A673 (cell line): ENCODE data around the gene ADPRM. TPM values are rescaled to one million over a fixed set of nuclear protein-coding genes. Genes with fewer than 3 reads are reported as not detected.

Experiments
- BruUV-seq: library from RNA; stranded (reverse); fragments of 400-500 nt; replicated peaks from 2 replicates; lab custom pipeline; 2021; lab: Mats Ljungman, UMichigan
- CTCF ChIA-PET: fragments of 300-600 bp; sonication (Branson Sonifier 250); formaldehyde crosslinking; loops from one replicate; lab custom pipeline; 2022; ENCODE audit warnings: antibody characterized with exemption; lab: Charles Lee
- POLR2A ChIA-PET: fragments of 300-600 bp; sonication (Branson Sonifier 250); formaldehyde crosslinking; loops from one replicate; lab custom pipeline; 2022; ENCODE audit warnings: antibody characterized with exemption; ENCODE audit not compliant: low non-redundant PET; lab: Charles Lee
- DNase-seq: peaks from one replicate; pipeline ENCODE4 v3.0.0-alpha.2; 2015; ENCODE audit warnings: low spot score
- H3K27ac ChIP-seq: fragments of 200-600 bp; sonication (generic); 2 replicates; pipeline ENCODE4 v1.5.1; 2016; ENCODE audit warnings: mixed run types, low read depth, mild to moderate bottlenecking, mixed read lengths, antibody characterized with exemption, low read length; ENCODE audit not compliant: poor library complexity, severe bottlenecking
- H3K27me3 ChIP-seq: fragments of 200-600 bp; sonication (generic); replicated peaks from 2 replicates; pipeline ENCODE4 v1.6.1; 2017; ENCODE audit warnings: mixed run types, low read depth, mild to moderate bottlenecking, mixed read lengths, antibody characterized with exemption, low read length; ENCODE audit not compliant: insufficient read depth, poor library complexity
- H3K36me3 ChIP-seq: fragments of 200-600 bp; sonication (generic); 2 replicates; pipeline ENCODE4 v1.6.1; 2016; ENCODE audit warnings: mixed run types, mild to moderate bottlenecking, mixed read lengths, antibody characterized with exemption, low read length; ENCODE audit not compliant: insufficient read depth, poor library complexity, severe bottlenecking
- H3K4me1 ChIP-seq: fragments of 200-600 bp; sonication (generic); 2 replicates; pipeline ENCODE4 v1.6.1; 2017; ENCODE audit warnings: mixed run types, mild to moderate bottlenecking, mixed read lengths, antibody characterized with exemption, low read length; ENCODE audit not compliant: insufficient read depth, poor library complexity, severe bottlenecking
- H3K4me3 ChIP-seq: fragments of 200-600 bp; sonication (generic); 2 replicates; pipeline ENCODE4 v1.5.1; 2016; ENCODE audit warnings: low read depth, mixed run types, mild to moderate bottlenecking, mixed read lengths, low read length; ENCODE audit not compliant: poor library complexity, severe bottlenecking
- H3K9me3 ChIP-seq: fragments of 200-600 bp; sonication (generic); 2 replicates; pipeline ENCODE4 v1.6.1; 2016; ENCODE audit warnings: mixed run types, low read depth, mild to moderate bottlenecking, mixed read lengths, antibody characterized with exemption, low read length; ENCODE audit not compliant: poor library complexity, severe bottlenecking
- EZH2 ChIP-seq: fragments of 200-600 bp; sonication (generic); IDR thresholded peaks from 2 replicates; pipeline ENCODE4 v1.6.1; 2017; ENCODE audit warnings: borderline replicate concordance, low read depth, mild to moderate bottlenecking, mixed read lengths, antibody characterized with exemption, low read length; ENCODE audit not compliant: poor library complexity, severe bottlenecking
- intact Hi-C: fragments of 100-400 bp; cut with micrococcal nuclease; formaldehyde crosslinking; loops from one replicate; pipeline ENCODE4 v1.10.0; 2022; ENCODE audit not compliant: unreplicated experiment
- total RNA-seq: library from RNA; stranded (reverse); gene quantifications from 2 replicates; pipeline ENCODE4 v1.2.3, GENCODE V29; 2021
- TF ChIP-seq, protein P1 (sequence below): fragments of 300-800, 200-600 bp; sonication (generic); conservative IDR thresholded peaks from 2 replicates; pipeline ENCODE4 v1.5.1; 2017; ENCODE audit warnings: low read depth, mild to moderate bottlenecking, antibody characterized with exemption, low read length, moderate library complexity, mixed read lengths

The ADPRM gene
- total RNA-seq, 1 experiment from 2014 or later, result 8.4 TPM

DNA sequence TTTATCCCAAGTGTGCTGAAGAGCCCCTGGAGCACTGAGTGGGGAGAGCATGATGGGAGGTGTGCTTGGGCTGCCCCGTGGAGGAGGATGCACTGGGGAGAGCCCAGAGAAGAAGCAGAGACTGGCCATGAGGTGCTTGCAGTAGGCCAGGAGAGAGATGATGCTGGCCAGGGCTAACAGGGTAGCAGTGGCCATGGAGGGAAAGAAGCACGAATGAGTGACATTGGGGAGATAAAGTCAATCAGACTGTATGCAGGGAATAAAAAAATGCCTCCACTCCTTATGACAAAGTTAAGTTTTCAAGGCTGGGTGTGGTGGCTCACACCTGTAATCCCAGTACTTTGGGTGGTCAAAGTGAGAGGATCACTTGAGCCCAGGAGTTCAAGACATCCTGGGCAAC is 37.9 kb downstream of the ADPRM start:
- ChIA-PET CTCF (interaction anchor here (1.1 kb wide), 1 partner anchor 409 kb away, joined by 3 read pairs; no protein-coding TSS in a partner anchor), POLR2A (no interaction called here)
- Histone ChIP-seq H3K36me3 (no peaks in the 10 kb centered on the region), H3K4me1 (peaks cover 10% of the 10 kb centered on the region), H3K27me3 (peaks cover 7% of the 10 kb centered on the region), H3K9me3 (no peaks in the 10 kb centered on the region), H3K27ac (no peak overlapping the region), H3K4me3 (no peak overlapping the region)
- intact Hi-C loops, result loop anchor here (5.0 to 10.0 kb wide), 2 partner anchors 1200 to 1252 kb away; no protein-coding TSS in a partner anchor
- no TSS peak for BruUV-seq
- TF ChIP-seq EZH2, result no peak
- TF ChIP-seq, protein P1, sequence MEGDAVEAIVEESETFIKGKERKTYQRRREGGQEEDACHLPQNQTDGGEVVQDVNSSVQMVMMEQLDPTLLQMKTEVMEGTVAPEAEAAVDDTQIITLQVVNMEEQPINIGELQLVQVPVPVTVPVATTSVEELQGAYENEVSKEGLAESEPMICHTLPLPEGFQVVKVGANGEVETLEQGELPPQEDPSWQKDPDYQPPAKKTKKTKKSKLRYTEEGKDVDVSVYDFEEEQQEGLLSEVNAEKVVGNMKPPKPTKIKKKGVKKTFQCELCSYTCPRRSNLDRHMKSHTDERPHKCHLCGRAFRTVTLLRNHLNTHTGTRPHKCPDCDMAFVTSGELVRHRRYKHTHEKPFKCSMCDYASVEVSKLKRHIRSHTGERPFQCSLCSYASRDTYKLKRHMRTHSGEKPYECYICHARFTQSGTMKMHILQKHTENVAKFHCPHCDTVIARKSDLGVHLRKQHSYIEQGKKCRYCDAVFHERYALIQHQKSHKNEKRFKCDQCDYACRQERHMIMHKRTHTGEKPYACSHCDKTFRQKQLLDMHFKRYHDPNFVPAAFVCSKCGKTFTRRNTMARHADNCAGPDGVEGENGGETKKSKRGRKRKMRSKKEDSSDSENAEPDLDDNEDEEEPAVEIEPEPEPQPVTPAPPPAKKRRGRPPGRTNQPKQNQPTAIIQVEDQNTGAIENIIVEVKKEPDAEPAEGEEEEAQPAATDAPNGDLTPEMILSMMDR, result no peak
- no peak for DNase-seq

DNA sequence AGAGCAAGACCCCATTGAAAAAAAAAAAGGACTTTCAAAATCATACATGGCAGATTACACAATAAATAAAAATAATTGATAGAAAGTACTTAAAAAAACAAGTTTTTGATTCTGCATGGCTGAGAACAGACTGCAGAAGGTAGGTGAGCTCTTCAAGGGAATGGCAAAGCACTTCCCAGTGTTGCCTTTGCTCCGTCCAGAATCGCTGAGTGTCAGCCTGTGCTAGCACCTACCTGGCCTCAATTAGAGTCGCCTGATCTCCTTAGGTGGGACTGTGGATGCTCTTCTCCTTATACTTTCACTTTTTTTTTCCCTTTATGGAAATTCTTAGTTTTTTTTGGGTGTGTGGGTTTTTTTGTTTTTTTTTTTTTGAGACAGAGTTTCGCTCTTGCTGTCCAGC is 38.4 kb downstream of the ADPRM start:
- no peak overlapping the region for H3K27ac ChIP-seq
- intact Hi-C loops, result loop anchor here (5.0 to 10.0 kb wide), 2 partner anchors 1199 to 1251 kb away; no protein-coding TSS in a partner anchor
- H3K4me3 ChIP-seq, result no peak overlapping the region
- DNase-seq, result no peak
- H3K36me3 ChIP-seq, result no peaks in the 10 kb centered on the region
- H3K27me3 ChIP-seq, result peaks cover 8% of the 10 kb centered on the region
- H3K4me1 ChIP-seq, result peaks cover 5% of the 10 kb centered on the region
- CTCF ChIA-PET, result interaction anchor here (1.1 kb wide), 1 partner anchor 409 kb away, joined by 3 read pairs; no protein-coding TSS in a partner anchor
- POLR2A ChIA-PET, result no interaction called here
- BruUV-seq, result no TSS peak
- no peaks in the 10 kb centered on the region for H3K9me3 ChIP-seq
- TF ChIP-seq, protein P1, result no peak
- no peak for TF ChIP-seq EZH2

DNA sequence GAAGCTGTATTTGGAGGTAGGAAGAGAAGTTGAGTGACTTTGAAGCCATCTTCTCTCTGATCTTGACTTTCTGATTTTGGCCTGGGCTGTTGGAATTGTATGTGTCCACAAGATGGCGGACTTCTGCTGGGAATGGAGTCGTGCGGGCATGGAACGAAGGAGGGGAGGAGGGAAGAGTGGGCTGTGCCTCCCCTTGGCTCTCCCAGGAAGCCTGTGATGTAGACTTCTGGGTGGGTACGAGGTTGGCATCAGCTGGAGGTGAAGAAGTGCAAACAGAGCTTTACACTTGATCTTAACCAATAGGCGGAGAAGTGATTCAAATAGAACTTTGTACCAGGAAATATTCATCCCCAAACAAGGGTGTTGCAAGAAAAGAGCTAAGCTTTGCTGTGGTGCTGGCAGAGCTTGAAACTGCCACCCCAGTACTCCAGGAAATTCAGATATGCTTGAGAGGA is 39.8 kb downstream of the ADPRM start:
- Histone ChIP-seq H3K9me3 (no peaks in the 10 kb centered on the region), H3K36me3 (no peaks in the 10 kb centered on the region), H3K27ac (no peak overlapping the region), H3K27me3 (peaks cover 8% of the 10 kb centered on the region), H3K4me3 (no peak overlapping the region), H3K4me1 (no peaks in the 10 kb centered on the region)
- TF ChIP-seq, protein P1, result peak; percentile 90
- TF ChIP-seq EZH2, result no peak
- POLR2A ChIA-PET, result no interaction called here
- DNase-seq, result peak; percentile 79
- intact Hi-C loops, result loop anchor here (1.0 to 10.0 kb wide), 3 partner anchors 108 to 1250 kb away; no protein-coding TSS in a partner anchor
- no TSS peak for BruUV-seq
- CTCF ChIA-PET, result interaction anchor here (0.6 to 1.7 kb wide), 3 partner anchors 23 to 408 kb away, joined by 3 to 15 read pairs (median 3); no protein-coding TSS in a partner anchor
